Measurements from ENCODE around the gene CEP250.
A peak's percentile ranks its signal among the peaks of the same experiment; 100 is the strongest.
"Not testable (repeated sequence)": the region's sequence is repeated elsewhere in the genome, so short reads cannot be mapped to it uniquely, and the experiment has no call there.

CEP250 gene

DNA sequence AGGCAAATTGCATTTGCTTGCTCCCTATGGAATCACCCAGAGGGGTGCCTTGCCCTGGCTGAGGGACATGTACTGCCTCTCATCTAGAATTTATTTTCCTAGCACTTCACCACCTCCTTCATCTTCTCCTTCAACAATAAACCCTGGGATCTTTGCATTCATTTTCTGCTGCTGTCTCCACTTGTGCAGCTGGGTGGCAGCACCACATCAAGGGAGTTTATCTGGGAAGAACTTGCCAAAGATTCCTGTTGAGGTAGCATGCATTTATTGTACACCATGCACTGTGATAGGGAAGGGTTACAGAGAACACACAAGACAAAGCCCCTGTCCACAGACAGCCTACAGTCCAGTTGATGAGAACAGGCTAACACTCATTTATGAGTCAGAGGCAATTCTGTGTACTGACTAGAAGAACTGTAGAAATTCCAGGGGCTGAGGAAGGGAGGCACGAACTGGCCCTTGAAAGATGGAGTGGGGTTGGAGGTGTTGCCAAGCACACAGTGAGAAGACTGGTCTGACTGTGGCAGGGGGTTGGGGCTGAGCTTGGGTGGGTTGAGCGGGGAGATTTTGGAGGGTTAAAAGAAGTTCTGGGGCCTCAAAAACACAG, 56.5 kb downstream of the CEP250 start:
- TF ChIP-seq, protein P1, sequence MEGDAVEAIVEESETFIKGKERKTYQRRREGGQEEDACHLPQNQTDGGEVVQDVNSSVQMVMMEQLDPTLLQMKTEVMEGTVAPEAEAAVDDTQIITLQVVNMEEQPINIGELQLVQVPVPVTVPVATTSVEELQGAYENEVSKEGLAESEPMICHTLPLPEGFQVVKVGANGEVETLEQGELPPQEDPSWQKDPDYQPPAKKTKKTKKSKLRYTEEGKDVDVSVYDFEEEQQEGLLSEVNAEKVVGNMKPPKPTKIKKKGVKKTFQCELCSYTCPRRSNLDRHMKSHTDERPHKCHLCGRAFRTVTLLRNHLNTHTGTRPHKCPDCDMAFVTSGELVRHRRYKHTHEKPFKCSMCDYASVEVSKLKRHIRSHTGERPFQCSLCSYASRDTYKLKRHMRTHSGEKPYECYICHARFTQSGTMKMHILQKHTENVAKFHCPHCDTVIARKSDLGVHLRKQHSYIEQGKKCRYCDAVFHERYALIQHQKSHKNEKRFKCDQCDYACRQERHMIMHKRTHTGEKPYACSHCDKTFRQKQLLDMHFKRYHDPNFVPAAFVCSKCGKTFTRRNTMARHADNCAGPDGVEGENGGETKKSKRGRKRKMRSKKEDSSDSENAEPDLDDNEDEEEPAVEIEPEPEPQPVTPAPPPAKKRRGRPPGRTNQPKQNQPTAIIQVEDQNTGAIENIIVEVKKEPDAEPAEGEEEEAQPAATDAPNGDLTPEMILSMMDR (IDR thresholded peaks at IDR 0.05; ENCODE audit: low read depth, low read length, missing control alignments): peak; percentile 67
- DNase-seq (ENCODE audit: extremely low read depth, low read depth): peak; percentile 14

DNA sequence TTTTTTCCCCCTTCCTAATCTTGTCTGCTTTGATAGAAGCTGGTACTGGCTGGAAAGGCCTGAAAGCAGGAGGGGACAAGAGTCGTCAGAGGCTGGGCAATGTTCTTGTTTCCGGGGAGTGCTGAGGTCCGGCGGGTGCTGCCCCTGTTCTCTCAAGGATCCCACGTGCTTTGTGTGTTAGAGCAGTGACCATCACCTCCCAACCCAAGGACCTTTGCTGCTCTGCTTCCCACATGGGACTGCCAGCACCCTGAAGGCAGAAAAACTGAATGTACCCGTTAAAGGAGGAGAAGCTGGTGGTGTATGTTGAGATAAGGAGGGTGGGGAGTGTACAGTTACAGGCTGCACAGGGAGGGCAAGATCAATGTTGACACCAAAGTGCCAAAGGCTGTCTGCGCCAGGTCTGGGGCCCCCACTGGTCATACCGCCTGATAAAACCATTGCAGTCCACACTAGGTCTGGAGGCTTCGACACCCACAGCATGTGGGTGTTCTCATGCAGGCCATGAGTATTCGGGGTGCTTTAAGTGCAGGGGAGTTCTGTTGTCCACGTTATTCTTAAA, 59.1 kb downstream of the CEP250 start:
- no peak for DNase-seq (ENCODE audit: extremely low read depth, low read depth)
- TF ChIP-seq, protein P1 (IDR thresholded peaks at IDR 0.05; ENCODE audit: low read depth, low read length, missing control alignments): no peak
- H3K4me3 ChIP-seq (replicated peaks; ENCODE audit: low read depth, low read length): no peak overlapping the region

More for the DNA sequence above, 56.5 kb downstream of the CEP250 start:
- no peak overlapping the region for H3K4me3 ChIP-seq (replicated peaks; ENCODE audit: low read depth, low read length)

DNA sequence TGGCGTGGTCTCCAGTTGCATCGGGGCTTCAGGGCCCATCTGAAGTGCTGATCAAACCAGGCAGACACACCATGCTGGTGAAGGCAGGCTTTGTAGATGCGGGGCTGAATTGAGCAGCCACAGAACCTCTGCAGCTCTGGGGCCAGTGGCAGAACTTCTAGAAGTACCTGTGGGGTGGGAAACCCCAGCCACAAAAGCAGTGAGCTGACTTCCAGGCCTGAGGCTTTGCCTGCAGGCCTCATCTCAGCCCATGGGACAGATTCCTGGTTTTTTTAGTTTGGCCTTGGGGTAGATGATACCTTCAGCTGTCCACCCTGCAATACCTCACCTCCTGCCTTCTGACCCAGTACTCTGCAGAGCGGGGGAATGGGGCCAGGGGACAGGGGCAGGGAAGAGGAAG, 59.9 kb downstream of the CEP250 start:
- TF ChIP-seq, protein P1 (IDR thresholded peaks at IDR 0.05; ENCODE audit: low read depth, low read length, missing control alignments): no peak
- no peak overlapping the region for H3K4me3 ChIP-seq (replicated peaks; ENCODE audit: low read depth, low read length)
- DNase-seq (ENCODE audit: extremely low read depth, low read depth): no peak

DNA sequence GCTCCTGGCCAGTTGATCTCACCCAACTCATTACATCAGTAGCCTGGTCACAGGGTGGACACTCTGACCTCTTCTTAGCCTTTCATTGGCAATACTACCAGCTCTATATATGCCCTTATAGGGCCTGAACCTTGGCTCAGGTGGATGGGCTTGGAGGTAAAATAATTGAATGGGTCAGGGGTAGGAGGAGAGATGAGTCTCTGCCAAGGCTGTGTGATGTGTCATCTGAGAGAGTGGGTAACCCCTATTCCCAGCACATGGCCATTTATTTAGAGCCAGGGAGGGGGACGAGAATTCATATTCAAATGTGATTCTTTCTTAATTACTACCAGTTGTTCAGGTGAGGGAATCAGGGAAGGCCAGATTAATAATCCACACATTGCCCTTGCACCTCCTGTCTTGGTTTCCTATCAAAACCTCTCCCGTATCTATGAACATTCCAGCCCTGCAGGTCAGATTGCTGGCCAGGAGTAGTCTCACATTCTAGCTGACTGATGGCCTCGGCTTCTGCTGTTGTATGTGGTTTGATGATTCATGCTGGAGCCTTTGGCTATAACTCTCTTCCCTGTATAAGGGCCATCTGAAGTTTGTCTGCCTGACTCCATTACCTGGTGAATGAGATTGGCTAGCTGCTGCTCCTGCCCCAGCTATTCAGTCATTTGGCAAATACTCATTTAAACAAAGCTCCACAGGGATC, 60.7 kb downstream of the CEP250 start:
- TF ChIP-seq, protein P1 (IDR thresholded peaks at IDR 0.05; ENCODE audit: low read depth, low read length, missing control alignments): no peak
- no peak overlapping the region for H3K4me3 ChIP-seq (replicated peaks; ENCODE audit: low read depth, low read length)
- DNase-seq (ENCODE audit: extremely low read depth, low read depth): peak; percentile 33

DNA sequence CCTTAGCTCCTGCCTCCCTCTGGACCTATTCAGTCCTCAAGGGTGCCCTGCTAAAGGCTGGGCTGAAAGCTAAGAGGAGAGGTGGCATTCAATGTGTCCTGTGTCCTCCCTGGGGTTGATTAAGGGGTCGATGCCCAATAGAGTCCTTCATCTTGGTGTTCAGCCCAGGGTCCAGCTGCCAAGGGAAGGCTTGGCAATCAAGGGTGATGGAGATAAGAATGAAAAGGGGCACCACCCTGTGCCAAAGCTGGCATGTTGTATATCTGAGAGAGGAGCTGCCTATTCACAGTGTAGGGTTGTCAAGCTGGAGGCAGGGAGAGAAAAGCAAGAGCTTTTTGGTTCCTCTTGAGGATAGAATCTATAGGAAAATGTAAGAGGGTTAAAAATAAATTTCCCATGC, 61.7 kb downstream of the CEP250 start:
- no peak overlapping the region for H3K4me3 ChIP-seq (replicated peaks; ENCODE audit: low read depth, low read length)
- TF ChIP-seq, protein P1 (IDR thresholded peaks at IDR 0.05; ENCODE audit: low read depth, low read length, missing control alignments): no peak
- DNase-seq (ENCODE audit: extremely low read depth, low read depth): no peak

DNA sequence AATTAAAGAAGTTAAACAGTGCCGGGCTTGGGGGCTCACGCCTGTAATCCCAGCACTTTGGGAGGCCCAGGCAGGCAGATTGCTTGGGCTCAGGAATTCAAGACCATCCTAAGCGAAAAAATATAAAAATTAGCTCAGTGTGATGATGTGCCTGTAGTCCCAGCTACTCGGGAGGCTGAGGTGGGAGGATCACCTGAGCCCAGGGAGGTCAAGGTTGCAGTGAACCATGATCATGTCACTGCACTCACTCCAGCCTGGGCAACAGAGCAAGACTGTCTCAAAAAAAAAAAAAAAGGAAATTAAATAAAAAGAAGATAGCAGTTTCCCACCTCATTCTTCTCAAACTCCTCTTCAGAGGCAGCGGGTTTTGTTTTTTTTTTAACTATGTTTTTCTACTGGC, 62.4 kb downstream of the CEP250 start:
- DNase-seq (ENCODE audit: extremely low read depth, low read depth); H3K4me3 ChIP-seq (replicated peaks; ENCODE audit: low read depth, low read length): not testable (repeated sequence)

DNA sequence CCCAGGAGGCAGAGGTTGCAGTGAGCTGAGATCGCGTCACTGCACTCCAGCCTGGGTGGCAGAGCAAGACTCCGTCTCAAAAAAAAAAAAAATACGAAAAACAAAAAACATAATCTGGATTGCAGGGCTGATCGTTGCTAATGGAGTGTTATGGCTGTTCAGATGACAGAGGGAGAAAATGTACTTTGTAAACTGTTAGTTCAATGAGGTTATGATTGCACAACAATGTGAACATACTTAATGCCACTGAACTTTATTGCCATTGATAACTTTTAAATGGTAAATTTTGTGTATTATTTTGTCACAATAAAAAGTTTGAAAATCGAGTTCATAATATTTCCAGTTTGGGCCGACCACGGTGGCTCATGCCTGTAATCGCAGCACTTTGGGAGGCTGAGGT, 63.6 kb downstream of the CEP250 start:
- TF ChIP-seq, protein P1 (IDR thresholded peaks at IDR 0.05; ENCODE audit: low read depth, low read length, missing control alignments): no peak
- DNase-seq (ENCODE audit: extremely low read depth, low read depth): no peak
- no peak overlapping the region for H3K4me3 ChIP-seq (replicated peaks; ENCODE audit: low read depth, low read length)

Data from HFF-Myc (cell line).